GM10248 (cell line): Measurements from ENCODE around the gene PTPN2.
A peak's percentile ranks its signal among the peaks of the same experiment; 100 is the strongest.
"Not testable (repeated sequence)": the region's sequence is repeated elsewhere in the genome, so short reads cannot be mapped to it uniquely, and the experiment has no call there.

ENCODE experiments used
- CTCF ChIA-PET: fragments of 300-600 bp; sonication (Branson Sonifier 250); formaldehyde crosslinking; extraction: SDS; loops from one replicate; lab custom pipeline; 2021; ENCODE audit warnings: antibody characterized with exemption; lab: Yijun Ruan, JAX
- POLR2A ChIA-PET: fragments of 350-650 bp; sonication (Branson Sonifier 250); formaldehyde crosslinking; extraction: SDS; loops from one replicate; lab custom pipeline; 2020; ENCODE audit warnings: antibody characterized with exemption; lab: Yijun Ruan, JAX
- DNase-seq: peaks from one replicate; pipeline ENCODE4 v3.0.0; 2012; ENCODE audit errors: extremely low spot score
- TF ChIP-seq, protein P1 (sequence below): IDR thresholded peaks from 2 replicates; pipeline ENCODE4 v1.5.1; 2012; ENCODE audit warnings: mild to moderate bottlenecking, low read depth; ENCODE audit errors: extremely low read depth, missing control alignments, control extremely low read depth

The PTPN2 gene

DNA sequence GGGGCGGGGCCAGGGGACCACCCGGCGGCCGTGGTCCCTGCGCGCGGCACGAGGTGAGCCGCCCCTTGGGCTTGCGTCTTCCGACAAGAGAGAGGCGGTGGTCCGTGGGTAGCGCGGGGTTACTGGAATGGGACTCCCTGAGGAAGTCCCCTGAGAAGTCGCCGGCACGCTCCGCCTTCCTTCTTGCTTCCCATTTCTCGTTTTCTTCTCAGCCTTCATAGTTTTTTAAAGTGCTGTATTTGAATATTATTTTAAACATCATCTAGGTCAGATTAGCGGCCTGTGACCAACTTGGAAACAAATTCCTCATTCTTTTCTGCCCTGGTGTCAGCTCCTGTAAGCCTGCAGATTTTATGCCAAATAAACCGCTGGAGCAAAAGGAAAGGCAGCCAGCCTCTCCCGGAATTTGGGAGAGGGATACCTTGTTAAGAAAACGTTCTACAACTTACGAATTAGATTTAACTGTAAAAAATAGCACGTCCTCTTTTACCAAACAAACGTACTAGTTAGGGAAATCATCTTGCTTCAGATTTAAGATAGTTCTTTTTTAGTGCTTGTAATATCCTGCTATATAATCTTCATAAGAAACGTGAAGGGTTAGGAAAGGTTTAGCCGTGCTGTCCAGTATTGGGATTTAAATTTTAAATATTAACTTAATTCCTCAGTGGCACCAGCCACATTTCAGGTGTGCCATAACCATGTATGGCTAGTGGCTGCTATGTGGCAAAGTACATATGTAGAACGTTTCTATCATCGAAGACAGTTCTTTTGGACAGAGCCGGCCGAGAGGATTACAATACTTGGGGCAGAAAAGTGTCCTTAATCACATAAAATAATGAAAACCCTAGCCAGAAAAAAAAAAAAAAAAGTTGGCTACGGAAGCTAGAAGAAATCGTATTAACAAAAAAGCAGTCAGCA, 628 bp upstream of the PTPN2 start:
- no peak for DNase-seq
- ChIA-PET CTCF (interaction anchor here (0.7 to 1.6 kb wide), 5 partner anchors 9 to 158 kb away, joined by 3 to 14 read pairs (median 3); no protein-coding TSS in a partner anchor), POLR2A (interaction anchor here (0.6 kb wide), 1 partner anchor 49 kb away, joined by 3 read pairs; no protein-coding TSS in a partner anchor)
- TF ChIP-seq, protein P1, sequence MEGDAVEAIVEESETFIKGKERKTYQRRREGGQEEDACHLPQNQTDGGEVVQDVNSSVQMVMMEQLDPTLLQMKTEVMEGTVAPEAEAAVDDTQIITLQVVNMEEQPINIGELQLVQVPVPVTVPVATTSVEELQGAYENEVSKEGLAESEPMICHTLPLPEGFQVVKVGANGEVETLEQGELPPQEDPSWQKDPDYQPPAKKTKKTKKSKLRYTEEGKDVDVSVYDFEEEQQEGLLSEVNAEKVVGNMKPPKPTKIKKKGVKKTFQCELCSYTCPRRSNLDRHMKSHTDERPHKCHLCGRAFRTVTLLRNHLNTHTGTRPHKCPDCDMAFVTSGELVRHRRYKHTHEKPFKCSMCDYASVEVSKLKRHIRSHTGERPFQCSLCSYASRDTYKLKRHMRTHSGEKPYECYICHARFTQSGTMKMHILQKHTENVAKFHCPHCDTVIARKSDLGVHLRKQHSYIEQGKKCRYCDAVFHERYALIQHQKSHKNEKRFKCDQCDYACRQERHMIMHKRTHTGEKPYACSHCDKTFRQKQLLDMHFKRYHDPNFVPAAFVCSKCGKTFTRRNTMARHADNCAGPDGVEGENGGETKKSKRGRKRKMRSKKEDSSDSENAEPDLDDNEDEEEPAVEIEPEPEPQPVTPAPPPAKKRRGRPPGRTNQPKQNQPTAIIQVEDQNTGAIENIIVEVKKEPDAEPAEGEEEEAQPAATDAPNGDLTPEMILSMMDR, result no peak

DNA sequence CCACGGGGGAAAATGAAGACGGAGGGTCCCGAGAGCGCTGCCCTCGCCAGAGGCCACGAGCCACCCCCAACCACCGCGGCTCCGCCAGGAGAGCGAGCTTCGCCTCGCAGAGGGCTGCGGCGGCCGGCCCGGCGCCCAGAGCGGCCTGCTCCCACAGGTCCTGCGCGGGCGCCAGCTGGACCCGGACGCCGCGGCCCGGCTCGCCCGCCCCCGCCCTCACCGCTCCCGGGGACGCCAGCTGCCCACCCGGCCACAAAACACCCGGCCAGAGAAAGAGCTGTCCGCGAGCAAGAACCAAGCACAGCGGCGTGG, 709 bp downstream of the PTPN2 start:
- POLR2A ChIA-PET, result interaction anchor here (0.6 to 1.0 kb wide), 9 partner anchors 7 to 1031 kb away, joined by 3 to 5 read pairs (median 3); no protein-coding TSS in a partner anchor
- CTCF ChIA-PET, result interaction anchor here (0.6 to 3.4 kb wide), 7 partner anchors 7 to 746 kb away, joined by 3 to 21 read pairs (median 3); no protein-coding TSS in a partner anchor
- peak; percentile 37 for DNase-seq
- TF ChIP-seq, protein P1, result no peak

DNA sequence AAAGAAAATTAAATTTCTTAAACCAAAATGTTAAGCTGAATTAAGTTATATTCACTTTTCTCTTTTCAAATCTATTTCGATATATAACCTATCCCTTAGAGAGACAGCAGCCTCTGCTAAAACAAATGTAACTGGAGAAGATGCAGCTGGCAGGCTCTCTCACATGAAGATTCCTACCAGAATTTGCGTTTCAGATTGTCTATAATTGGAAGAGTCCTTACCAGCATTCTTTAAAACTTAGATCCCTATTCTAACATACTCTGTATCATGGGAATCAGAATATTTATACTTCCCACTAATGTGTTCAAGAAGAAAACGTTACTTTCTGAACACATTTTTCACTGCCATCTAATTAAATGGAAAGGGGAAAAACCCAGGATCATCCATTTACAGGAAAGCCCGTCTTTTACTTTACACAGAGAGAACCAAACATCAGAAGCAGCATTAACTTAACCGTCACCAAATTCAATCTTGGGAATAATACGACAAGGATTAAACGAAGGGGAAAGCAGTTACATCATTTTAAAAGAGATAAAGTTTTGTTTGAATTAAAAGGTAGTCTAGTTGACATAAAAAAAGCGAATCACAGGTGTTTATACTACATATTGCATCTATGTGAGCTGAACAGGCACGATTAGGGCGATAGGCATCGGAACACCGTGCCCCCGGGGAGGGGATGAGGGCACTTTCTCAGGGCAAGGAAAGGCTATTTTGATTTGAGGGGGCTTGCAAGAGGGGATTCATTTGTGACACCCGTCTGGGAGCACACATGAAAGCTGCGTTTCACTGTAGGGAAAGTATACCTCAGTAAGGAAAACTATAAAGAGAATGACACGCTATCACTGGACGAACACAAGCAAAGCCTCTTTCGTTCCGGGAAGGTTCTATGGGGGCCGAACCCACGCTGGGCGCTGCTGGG, 1.3 kb downstream of the PTPN2 start:
- POLR2A ChIA-PET, result interaction anchor here (0.6 to 1.0 kb wide), 9 partner anchors 7 to 1031 kb away, joined by 3 to 5 read pairs (median 3); no protein-coding TSS in a partner anchor
- TF ChIP-seq, protein P1, result no peak
- CTCF ChIA-PET, result interaction anchor here (0.7 to 3.4 kb wide), 7 partner anchors 8 to 747 kb away, joined by 3 to 21 read pairs (median 3); no protein-coding TSS in a partner anchor
- no peak for DNase-seq

DNA sequence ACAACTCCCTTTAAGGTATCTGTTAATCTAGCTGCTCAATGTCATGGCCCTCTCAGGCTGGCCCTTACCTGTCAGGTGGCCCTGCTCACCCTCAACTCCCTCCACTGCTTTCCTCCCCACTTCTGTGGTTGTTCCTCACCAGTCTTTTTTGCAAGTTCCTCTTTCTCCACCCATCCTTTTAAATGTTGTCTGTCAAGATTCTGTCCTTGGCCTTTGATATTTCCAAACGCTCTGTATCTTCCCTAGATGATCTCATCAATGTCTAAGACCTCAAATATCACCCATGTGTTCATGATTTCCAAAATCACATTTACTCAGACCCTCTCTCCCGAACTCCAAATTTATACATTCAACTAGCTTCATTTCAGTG, 3.5 kb downstream of the PTPN2 start:
- ChIA-PET CTCF (interaction anchor here (1.0 to 3.5 kb wide), 4 partner anchors 11 to 36 kb away, joined by 3 to 21 read pairs (median 10); no protein-coding TSS in a partner anchor), POLR2A (interaction anchor here (1.1 kb wide), 1 partner anchor 28 kb away, joined by 3 read pairs; no protein-coding TSS in a partner anchor)
- TF ChIP-seq, protein P1, result no peak
- DNase-seq, result no peak

DNA sequence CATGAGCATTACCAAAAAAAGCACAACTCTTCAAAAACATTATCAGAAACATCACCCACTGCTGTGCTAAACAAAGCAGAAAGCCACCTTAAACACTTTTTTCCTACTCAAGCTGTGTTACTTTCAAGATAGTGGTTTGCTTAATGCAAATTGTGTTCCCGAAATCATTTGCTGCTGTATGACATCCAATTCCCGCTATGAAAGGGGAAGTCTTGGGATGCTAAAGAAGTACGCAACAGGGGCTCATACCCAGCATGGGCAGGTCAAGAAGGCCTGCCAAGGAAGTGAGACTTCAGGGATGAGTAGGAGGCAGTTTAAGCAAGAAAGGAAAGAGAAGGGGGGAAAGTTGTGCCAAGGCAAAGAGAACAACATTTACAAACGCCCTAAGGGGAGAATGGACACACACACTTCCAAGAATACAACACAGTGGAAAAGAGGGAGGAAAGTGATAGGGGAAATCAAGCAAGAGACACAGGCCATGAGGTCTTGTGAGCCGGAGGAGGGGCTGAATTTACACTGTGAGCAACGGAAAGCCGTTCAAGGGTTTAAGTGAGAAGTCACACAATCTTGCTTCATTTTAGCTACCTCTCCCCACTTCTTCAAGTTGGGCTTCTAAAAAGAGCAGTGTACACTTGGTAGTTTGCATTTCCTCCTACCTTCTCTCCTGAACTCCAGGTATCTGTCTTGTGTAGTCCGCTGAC, 4.0 kb downstream of the PTPN2 start:
- no peak for DNase-seq
- TF ChIP-seq, protein P1, result no peak
- ChIA-PET POLR2A (no interaction called here), CTCF (interaction anchor here (1.0 to 3.5 kb wide), 5 partner anchors 10 to 36 kb away, joined by 3 to 21 read pairs (median 5); no protein-coding TSS in a partner anchor)

DNA sequence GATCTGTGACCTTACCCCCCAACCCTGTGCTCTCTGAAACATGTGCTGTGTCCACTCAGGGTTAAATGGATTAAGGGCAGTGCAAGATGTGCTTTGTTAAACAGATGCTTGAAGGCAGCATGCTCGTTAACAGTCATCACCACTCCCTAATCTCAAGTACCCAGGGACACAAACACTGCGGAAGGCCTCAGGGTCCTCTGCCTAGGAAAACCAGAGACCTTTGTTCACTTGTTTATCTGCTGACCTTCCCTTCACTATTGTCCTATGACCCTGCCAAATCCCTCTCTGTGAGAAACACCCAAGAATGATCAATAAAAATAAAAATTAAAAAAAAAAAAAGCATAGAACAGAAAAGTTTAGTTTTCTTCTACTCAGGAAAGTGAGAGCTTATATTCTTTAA, 9.0 kb downstream of the PTPN2 start:
- CTCF ChIA-PET, result interaction anchor here (0.8 to 3.3 kb wide), 3 partner anchors 13 to 27 kb away, joined by 3 to 8 read pairs (median 4); no protein-coding TSS in a partner anchor
- POLR2A ChIA-PET, result interaction anchor here (0.6 kb wide), 1 partner anchor 123 kb away, joined by 3 read pairs; no protein-coding TSS in a partner anchor
- DNase-seq, result not testable (repeated sequence)

DNA sequence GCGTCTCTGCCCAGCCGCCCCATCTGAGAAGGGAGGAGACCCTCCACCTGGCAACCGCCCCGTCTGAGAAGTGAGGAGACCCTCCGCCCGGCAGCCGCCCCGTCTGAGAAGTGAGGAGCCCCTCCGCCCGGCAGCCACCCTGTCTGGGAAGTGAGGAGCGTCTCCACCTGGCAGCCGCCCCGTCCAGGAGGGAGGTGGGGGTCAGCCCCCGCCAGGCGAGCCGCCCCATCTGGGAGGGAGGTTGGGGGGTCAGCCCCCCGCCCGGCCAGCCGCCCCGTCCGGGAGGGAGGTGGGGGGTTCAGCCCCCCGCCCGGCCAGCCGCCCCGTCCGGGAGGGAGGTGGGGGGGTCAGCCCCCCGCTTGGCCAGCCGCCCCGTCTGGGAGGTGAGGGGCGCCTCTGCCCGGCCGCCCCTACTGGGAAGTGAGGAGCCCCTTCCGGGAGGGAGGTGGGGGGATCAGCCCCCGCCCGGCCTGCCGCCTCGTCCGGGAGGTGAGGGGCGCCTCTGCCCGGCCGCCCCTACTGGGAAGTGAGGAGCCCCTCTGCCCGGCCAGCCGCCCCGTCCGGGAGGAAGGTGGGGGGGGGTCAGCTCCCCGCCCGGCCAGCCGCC, 10.0 kb downstream of the PTPN2 start:
- POLR2A ChIA-PET, CTCF ChIA-PET: not testable (repeated sequence)

More for the DNA sequence above, 10.0 kb downstream of the PTPN2 start:
- DNase-seq, result not testable (repeated sequence)
